HG02623 (cell line): ENCODE data around the gene KDM4B.

Experiments used
- ATAC-seq: cut with Tn5 transposase; IDR thresholded peaks from one replicate; pipeline ENCODE4 v1.9.1; 2021; ENCODE audit warnings: moderate library complexity; ENCODE audit not compliant: unreplicated experiment

The KDM4B gene

DNA sequence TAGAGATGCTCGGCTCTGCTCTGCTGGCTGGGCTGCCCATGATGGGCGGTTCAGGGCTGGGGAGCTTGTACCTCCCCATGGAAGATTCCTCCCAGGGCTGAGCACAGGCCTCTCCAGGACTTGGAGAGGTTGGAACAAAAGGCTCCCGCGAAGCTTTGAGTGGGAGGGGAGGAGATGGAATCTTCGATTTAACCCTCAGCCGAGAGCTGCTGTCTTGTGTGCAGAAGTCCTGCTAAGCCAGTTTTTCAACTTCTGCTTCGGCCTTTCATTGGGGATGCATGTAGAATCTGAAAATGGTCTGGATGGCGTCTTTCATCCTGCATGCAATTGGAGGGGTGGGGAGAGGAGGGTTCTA is 163.3 kb downstream of the KDM4B start:
- no peak for ATAC-seq

GRCh38 chr19:5132698-5133651 is 164.1 kb downstream of the KDM4B start:
- ATAC-seq = no peak

GRCh38 chr19:5133986-5134595 is 165.2 kb downstream of the KDM4B start:
- no peak for ATAC-seq

DNA sequence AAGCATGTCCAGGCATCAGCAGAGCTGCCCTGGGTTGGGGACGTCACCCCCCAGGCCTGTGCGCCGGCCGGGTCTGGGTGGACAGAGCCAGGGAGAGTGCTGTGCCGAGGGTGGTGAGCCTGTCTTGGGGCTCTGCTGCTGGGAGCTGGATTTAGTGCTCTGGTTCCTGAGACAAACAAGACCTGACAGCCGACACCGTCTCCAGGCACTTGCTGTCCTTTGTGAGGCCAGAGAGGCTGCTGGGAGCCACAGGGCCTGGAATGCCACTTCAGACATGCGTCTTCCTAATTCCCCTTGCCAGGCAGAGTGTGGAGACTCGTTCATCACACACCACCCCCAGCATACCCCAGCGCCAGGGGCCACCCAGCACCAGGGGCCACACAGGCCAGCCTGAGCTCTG is 165.8 kb downstream of the KDM4B start:
- ATAC-seq = no peak

DNA sequence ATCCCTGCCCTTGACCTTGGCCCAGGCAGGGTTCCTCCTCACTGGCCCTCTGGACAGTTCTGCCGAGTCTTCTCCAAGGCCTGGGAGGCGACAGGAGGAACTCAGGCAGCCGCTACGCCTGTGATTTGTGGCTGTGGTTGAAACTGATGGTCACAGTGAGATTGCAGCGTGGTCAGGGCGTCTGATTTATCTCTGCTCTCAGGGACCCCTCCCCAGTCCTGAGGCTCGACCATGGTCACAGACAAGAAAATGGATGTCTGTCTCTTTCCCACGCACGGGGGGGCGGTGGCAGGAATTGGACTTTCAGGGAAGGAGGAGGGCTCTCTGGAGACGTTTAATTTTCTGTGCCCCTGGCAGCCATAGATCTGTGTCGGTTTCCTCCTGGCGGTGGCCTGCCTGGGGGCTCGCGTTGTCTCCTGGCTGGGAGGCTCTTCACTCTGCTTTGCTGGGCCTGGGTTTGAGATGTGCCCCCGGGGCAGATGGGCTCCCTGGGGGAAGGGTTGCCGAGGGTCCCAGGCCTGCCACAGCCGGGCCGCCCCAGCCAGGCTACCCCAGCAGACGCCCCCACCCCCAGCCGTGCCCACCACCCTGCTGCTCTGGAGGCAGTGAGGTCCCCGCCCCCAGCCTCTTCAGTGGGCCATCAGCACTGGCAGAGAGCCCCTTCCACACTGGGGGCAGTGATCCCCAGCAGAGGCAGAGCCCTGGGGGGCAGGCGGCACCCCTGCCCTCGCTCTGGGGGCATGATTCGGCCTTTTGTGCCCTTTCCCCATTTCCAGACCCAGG is 167.4 kb downstream of the KDM4B start:
- ATAC-seq = no peak

GRCh38 chr19:5137114-5137513 is 168.2 kb downstream of the KDM4B start:
- no peak for ATAC-seq

GRCh38 chr19:5137571-5138124 is 168.7 kb downstream of the KDM4B start:
- ATAC-seq = no peak

DNA sequence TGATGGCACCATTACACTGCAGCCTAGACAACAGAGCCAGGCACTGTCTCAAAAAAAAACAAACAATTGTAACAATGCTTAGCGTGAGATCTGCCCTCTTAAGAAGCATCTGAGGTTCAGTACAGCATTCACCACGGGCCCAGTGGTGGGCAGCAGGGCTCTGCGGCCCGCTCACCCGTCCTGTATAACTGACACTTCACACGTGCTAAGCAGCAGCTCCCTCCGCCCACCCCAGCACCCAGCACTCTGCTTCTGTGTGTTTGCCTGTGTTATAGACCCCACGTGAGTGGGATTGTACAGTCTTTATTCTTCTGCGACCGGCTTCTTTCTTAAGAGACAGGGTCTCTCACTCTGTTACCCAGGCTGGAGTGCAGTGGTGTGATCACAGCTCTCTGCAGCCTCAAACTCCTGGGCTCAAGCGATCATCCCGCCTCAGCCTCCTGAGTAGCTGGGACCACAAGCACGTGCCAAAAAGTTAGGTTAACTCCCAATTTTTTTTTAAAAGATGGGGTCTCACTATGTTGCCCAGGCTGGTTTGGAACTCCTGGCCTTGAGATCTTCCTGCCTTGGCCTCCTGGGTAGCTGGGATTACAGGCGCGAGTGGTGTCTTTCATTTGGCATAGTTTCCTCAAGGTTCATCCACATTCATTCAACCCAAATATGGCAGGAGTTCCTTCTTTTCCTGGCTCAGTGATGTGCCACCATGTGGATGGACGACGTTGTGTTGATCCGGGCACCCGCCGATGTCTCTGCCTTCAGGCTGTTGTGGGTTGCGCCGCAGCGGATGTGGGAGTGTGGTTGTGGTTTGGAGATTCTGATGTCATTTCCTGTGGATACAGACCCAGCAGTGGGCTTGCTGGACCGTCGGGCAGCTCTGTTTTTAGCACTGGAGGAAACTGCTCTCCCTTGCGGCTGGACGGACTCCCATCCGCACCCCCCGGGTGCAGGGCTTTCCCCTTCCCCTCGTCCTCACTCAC is 170.0 kb downstream of the KDM4B start:
- ATAC-seq = no peak

DNA sequence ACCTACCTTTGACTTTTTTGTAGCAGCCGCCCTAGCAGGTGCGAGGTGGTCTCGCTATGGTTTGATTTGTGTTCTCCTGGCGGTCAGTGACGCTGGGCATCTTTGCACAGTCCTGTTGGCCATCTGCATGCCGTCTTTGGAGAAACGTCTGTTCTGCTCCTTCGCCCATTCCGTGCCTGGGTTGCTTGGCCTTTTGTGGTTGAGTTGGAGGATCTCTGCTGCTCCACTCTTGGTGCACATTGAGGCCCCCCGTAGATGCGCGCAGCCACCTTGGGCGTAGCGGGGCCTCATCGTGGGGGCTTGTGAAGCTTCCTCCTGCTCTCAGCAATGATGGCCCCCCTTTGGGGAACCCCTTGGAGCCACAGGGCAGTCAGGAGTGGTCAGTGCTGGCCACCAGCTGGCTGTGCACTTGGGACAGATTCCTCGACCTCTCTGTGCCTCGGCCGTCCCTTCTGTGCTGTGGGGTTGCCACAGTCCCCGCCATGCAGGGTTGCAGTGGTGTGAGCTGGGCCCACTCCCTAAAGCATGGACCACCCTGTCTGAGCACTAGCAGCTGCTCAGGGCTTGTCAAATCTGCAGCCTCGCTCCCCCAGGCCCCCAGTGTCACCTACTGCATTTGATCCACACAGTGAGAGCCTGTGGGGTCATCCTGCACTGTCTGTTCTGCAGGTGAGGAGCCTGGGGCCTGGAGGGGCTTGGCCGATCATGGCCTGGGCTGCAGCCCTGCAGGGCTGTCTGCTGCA is 170.8 kb downstream of the KDM4B start:
- no peak for ATAC-seq

- ATAC-seq = no peak
Observed at GRCh38 chr19:5141129-5141849, 172.4 kb downstream of the KDM4B start.

DNA sequence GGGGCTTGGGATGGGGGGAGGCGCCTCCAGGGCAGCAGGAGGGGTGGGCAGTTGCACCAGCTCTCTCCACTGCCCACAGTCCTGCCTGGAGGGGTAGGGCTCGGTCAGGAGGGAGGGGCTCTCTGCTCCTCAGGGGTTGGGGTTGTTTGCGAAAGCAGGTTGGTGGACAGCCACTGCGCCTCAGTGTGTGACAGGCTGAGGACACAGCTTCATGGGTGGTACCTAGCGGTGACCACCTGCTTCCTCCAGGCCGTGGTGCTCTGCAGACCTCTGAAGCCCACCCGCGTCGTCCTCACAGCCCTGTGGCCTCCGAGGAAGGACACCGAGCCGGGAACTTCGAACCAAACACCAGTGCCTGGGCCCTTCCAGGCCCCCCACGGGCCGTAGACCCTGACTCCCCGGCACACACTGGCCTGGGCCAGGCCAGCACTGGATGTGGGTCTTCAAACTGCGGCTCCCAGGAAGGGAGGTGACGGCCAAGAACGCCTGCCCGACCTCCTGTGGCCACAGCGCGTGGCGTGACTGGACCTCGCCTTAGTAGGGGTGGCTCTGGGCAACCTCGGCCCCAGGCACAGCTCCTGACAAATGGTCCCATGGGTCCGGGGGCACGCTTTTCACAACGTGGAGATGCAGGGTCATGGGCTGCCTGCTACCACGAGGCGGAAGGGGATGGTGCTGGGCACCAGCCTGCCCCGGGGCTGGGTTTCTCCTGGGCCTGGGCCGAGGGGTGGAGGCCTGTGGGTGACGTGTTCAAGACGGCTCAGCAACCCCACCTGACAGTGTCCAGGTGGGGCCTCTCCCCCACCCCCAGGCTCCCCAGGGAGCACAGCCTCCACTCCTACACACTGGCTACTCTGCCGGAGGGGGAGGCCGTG is 173.2 kb downstream of the KDM4B start:
- ATAC-seq = no peak

- ATAC-seq = no peak
Observed at GRCh38 chr19:5142725-5143097, 173.8 kb downstream of the KDM4B start.

GRCh38 chr19:5143471-5144411 is 174.8 kb downstream of the KDM4B start:
- ATAC-seq = no peak

GRCh38 chr19:5144545-5145179 is 175.7 kb downstream of the KDM4B start:
- no peak for ATAC-seq

GRCh38 chr19:5145521-5146511 is 176.9 kb downstream of the KDM4B start:
- ATAC-seq = no peak
